ENCODE data around the gene SPRR1B. TPM values are rescaled to one million over a fixed set of nuclear protein-coding genes. Genes with fewer than 3 reads are reported as not detected.

Gene SPRR1B, protein sequence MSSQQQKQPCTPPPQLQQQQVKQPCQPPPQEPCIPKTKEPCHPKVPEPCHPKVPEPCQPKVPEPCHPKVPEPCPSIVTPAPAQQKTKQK
- not detected in 5 replicates for total RNA-seq (2022; extraction: Qiagen RNA extraction)

DNA sequence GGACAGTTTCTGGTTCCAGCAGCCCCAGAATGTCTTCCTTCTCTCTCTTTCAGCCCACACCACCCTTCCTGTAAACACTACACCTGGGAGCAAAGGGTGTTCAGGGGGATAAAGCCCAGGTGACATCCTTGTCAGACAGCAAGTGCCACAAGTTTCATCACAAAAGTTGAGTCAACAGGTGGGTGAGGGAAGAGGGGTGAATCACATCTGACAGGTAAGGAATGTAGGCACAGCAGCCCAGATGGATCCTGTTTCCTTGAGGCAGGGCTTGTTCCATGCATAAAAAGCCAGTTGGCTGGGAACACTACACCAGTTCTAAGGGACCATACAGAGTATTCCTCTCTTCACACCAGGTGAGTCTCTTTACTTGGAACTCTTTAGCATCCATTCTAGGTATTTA, at the start of gene SPRR1B:
Gene SPRR1B, plus strand, starts transcription at position 309 of the 400 bp plus-strand sequence. CDS start 1,143 bp downstream, outside the sequence.

GRCh38 chr1:152983743-152984142, 47.3 kb upstream of the SPRR1B start, which contains the start of gene SPRR1A:
SPRR1A (plus strand) TSS chr1:152984081; CDS start chr1:152985231, 1,150 bp downstream.

DNA sequence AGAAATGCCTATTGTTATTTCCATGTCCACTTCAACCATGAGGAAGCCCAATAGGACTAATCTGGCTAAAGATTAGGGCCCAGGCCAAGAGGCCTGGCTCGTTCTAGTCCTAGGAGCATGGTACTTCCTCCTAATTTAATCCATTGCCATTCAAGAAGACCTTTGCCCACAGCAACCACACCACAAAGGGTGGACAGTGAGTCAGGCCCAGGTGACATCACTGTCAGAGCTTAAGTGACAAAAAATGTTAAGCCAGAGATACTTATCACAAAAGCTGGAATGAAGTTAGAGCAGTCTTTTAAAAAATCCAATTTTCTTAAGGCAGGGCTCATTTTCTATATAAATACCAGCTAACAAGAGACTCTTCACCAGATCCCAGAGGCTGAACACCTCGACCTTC, 29.6 kb upstream of the SPRR1B start, which contains the start of gene SPRR3:
Gene SPRR3, plus strand, starts transcription at position 368 of the 400 bp plus-strand sequence. CDS start 1,272 bp downstream, outside the sequence.

DNA sequence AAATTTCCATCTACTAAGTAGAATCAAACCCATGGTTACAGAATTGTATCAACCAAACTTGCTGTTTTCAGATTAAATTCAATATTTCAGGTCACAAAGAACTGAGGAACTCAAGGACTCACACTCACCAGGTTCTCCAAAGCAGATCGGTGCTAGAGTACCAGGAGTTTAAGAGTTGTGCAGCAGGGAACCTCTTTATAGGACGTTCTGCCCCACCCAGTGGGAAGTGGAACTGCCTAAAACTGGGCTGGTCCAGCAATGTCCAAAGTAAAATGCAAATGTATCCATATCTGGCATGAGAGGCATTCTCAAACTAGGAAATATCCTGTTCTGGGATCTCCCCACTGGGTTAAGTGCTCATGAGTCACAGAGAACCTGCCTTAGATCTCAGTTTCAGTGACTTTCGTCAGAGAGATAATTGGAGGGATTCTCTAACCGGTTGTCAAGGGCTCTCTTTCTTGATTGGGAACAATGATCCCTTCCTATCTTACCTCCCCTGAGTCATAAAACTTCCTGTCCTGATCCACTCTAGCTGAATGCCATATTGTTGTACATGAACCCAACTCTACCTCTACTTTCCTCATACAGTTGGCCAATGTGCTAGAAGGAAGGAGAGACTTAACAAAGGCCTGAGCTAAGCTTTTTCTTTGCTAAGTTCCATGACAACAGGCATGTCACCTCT, 10.1 kb downstream of the SPRR1B start, which contains the start of gene SPRR2D:
Gene SPRR2D, minus strand, starts transcription at position 171 of the 682 bp plus-strand sequence. CDS start 774 bp downstream, outside the sequence.

GRCh38 chr1:153057375-153057774, 26.4 kb downstream of the SPRR1B start, which contains the start of gene SPRR2A:
SPRR2A (minus strand) TSS chr1:153057512; CDS start chr1:153056735, 777 bp downstream.

DNA sequence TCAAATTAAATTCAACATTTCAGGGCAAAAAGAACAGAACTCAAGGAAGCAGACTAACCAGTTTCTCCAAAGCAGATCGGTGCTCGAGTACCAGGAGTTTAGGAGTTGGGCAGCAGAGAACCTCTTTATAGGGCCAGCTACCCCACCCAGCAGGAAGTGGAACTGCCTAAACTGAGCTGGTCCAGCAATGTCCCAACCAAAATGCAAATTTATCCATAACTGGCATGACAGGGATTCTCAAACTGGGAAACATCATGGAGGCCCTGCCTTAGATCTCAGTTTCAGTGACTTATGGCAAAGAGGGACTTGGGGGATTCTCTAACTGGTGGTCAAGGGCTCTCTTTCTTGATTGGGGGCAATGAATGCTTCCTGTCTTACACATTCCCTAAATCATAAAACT, 40.5 kb downstream of the SPRR1B start, which contains the start of gene SPRR2B:
Gene SPRR2B, minus strand, starts transcription at position 101 of the 400 bp plus-strand sequence. CDS start 772 bp downstream, outside the sequence.

Other genes starting within 250 kb of the SPRR1B start
- gene LCE1E, start 244.9 kb upstream of the SPRR1B start, total RNA-seq (2022; extraction: Qiagen RNA extraction) = not detected in 5 replicates
- gene LCE1D, start 234.5 kb upstream of the SPRR1B start, total RNA-seq (2022; extraction: Qiagen RNA extraction) = not detected in 5 replicates
- gene LCE1C, start 224.6 kb upstream of the SPRR1B start, total RNA-seq (2022; extraction: Qiagen RNA extraction) = 0.14 TPM in 1 of 5 replicates, not detected in the others
- 0.08 TPM in 1 of 5 replicates, not detected in the others for gene LCE1B, start 219.2 kb upstream of the SPRR1B start, total RNA-seq (2022; extraction: Qiagen RNA extraction)
- gene LCE1A, start 203.7 kb upstream of the SPRR1B start, total RNA-seq (2022; extraction: Qiagen RNA extraction) = not detected in 5 replicates
- gene LCE6A, start 188.3 kb upstream of the SPRR1B start, total RNA-seq (2022; extraction: Qiagen RNA extraction) = not detected in 5 replicates
- not detected in 5 replicates for gene LCE7A, start 171.2 kb upstream of the SPRR1B start, total RNA-seq (2022; extraction: Qiagen RNA extraction)
- not detected in 5 replicates for gene SMCP, start 152.9 kb upstream of the SPRR1B start, total RNA-seq (2022; extraction: Qiagen RNA extraction)
- 0.05 to 0.12 TPM (median 0.09 TPM) in 5 replicates for gene IVL, start 122.7 kb upstream of the SPRR1B start, total RNA-seq (2022; extraction: Qiagen RNA extraction)
- gene SPRR5, start 84.0 kb upstream of the SPRR1B start, total RNA-seq (2022; extraction: Qiagen RNA extraction) = not detected in 5 replicates
- gene SPRR4, start 60.6 kb upstream of the SPRR1B start, total RNA-seq (2022; extraction: Qiagen RNA extraction) = not detected in 5 replicates
- not detected in 5 replicates for gene SPRR1A, start 47.1 kb upstream of the SPRR1B start, total RNA-seq (2022; extraction: Qiagen RNA extraction)
- gene SPRR3, start 29.5 kb upstream of the SPRR1B start, total RNA-seq (2022; extraction: Qiagen RNA extraction) = not detected in 5 replicates
- not detected in 5 replicates for gene SPRR2D, start 9.9 kb downstream of the SPRR1B start, total RNA-seq (2022; extraction: Qiagen RNA extraction)
- gene SPRR2A, start 26.3 kb downstream of the SPRR1B start, total RNA-seq (2022; extraction: Qiagen RNA extraction) = 0.12 TPM in 1 of 5 replicates, not detected in the others
- gene SPRR2B, start 40.4 kb downstream of the SPRR1B start, total RNA-seq (2022; extraction: Qiagen RNA extraction) = not detected in 5 replicates
- gene SPRR2E, start 63.3 kb downstream of the SPRR1B start, total RNA-seq (2022; extraction: Qiagen RNA extraction) = not detected in 5 replicates
- not detected in 5 replicates for gene SPRR2F, start 82.3 kb downstream of the SPRR1B start, total RNA-seq (2022; extraction: Qiagen RNA extraction)
- gene SPRR2G, start 119.7 kb downstream of the SPRR1B start, total RNA-seq (2022; extraction: Qiagen RNA extraction) = not detected in 5 replicates
- not detected in 5 replicates for gene LELP1, start 172.2 kb downstream of the SPRR1B start, total RNA-seq (2022; extraction: Qiagen RNA extraction)
- gene PRR9, start 186.4 kb downstream of the SPRR1B start, total RNA-seq (2022; extraction: Qiagen RNA extraction) = 0.10 TPM in 1 of 5 replicates, not detected in the others
- not detected in 5 replicates for gene LORICRIN, start 228.5 kb downstream of the SPRR1B start, total RNA-seq (2022; extraction: Qiagen RNA extraction)

Data from A549 treated with dexamethasone at 1 μM for 4 hours (cell line).